Spleen (tissue), 13 donors: ENCODE data around the gene DPP3. TPM values are rescaled to one million over a fixed set of nuclear protein-coding genes. Genes with fewer than 3 reads are reported as not detected.
A peak's percentile ranks its signal among the peaks of the same experiment; 100 is the strongest.
"Not testable (repeated sequence)": the region's sequence is repeated elsewhere in the genome, so short reads cannot be mapped to it uniquely, and the experiment has no call there.

Experiments
- DNase-seq: peaks from one replicate; pipeline ENCODE4 v3.0.0-alpha.2; 2020
- H3K27ac ChIP-seq, 8 donors: fragments of 200-600 bp; sonication (generic) in 7 of 8; 1 replicate in 4 of 8; 2 replicates in 4 of 8; pipeline versions ENCODE4 v1.5.0 to v1.8.0; 2016 to 2021; ENCODE audit warnings: inconsistent platforms in 4 of 8, mild to moderate bottlenecking in 4 of 8, moderate library complexity in 1 of 8
- H3K27me3 ChIP-seq, 7 donors: fragments of 200-600 bp; sonication (generic) in 6 of 7; replicated peaks in 1 of 7; 1 replicate in 4 of 7; 2 replicates in 3 of 7; pipeline versions ENCODE4 v1.5.0 to v1.8.0; 2016 to 2021; ENCODE audit warnings: inconsistent platforms in 3 of 7, mild to moderate bottlenecking in 1 of 7
- H3K36me3 ChIP-seq, 6 donors: fragments of 200-600 bp; sonication (generic) in 5 of 6; 1 replicate in 4 of 6; 2 replicates in 2 of 6; pipeline versions ENCODE4 v1.5.0 to v1.8.0; 2016 to 2021; ENCODE audit warnings: inconsistent platforms in 2 of 6
- H3K4me1 ChIP-seq, 6 donors: fragments of 200-600 bp; sonication (generic) in 5 of 6; 1 replicate in 3 of 6; 2 replicates in 3 of 6; pipeline versions ENCODE4 v1.5.0 to v1.8.0; 2016 to 2021; ENCODE audit warnings: inconsistent platforms in 3 of 6
- H3K4me3 ChIP-seq, 8 donors: fragments of 200-600 bp; sonication (generic) in 7 of 8; 1 replicate in 4 of 8; 2 replicates in 4 of 8; pipeline versions ENCODE4 v1.5.0 to v1.8.0; 2016 to 2021; ENCODE audit warnings: inconsistent platforms in 4 of 8, mild to moderate bottlenecking in 4 of 8, moderate library complexity in 2 of 8
- H3K9me3 ChIP-seq, 8 donors: fragments of 200-600 bp; sonication (generic) in 7 of 8; 1 replicate in 4 of 8; 2 replicates in 4 of 8; pipeline versions ENCODE4 v1.5.0 to v1.8.0; 2016 to 2021; ENCODE audit warnings: inconsistent platforms in 4 of 8
- CTCF ChIP-seq, 11 experiments: fragments of 200-600 bp in 7 of 11; fragments of 450-650 bp in 4 of 11; sonication (generic) in 4 of 11; IDR thresholded peaks in 8 of 11; conservative IDR thresholded peaks in 3 of 11; 1 replicate in 7 of 11; 2 replicates in 4 of 11; pipeline versions ENCODE4 v1.4.0 to v1.8.0; 2016 to 2021; ENCODE audit warnings: antibody characterized with exemption in 11 of 11, inconsistent platforms in 4 of 11, mild to moderate bottlenecking in 1 of 11
- POLR2A ChIP-seq, 3 donors: fragments of 450-650 bp; IDR thresholded peaks; one replicate each; pipeline ENCODE4 v1.5.1; 2017; ENCODE audit warnings: antibody characterized with exemption in 3 of 3, mild to moderate bottlenecking in 1 of 3
- POLR2AphosphoS5 ChIP-seq, 3 donors: sonication (generic); formaldehyde crosslinking; IDR thresholded peaks; one replicate each; pipeline ENCODE4 v1.5.1; 2017; ENCODE audit warnings: antibody characterized with exemption in 3 of 3
- WGBS, 5 donors: extraction: QIAGEN DNeasy Blood & Tissue Kit in 3 of 5; methylation state at CpG; one replicate each; pipeline versions ENCODE4 v1.1.5 to v1.1.7; 2013 to 2018; 5-methylcytosine and 5-hydroxymethylcytosine counted together
- intact Hi-C: fragments of 100-400 bp; cut with DNase I; formaldehyde crosslinking; loops from one replicate; pipeline ENCODE4 v1.15.0; 2023; ENCODE audit warnings: low total_unique reads
- long read RNA-seq, 2 donors: transcript quantifications; one replicate each; lab custom pipeline, GENCODE V29; 2026
- polyA plus RNA-seq, 3 donors: library from polyadenylated mRNA; stranded (reverse); fragments of 200-250 nt; gene quantifications; one replicate each; pipeline ENCODE4 v1.2.1, GENCODE V29; 2013
- total RNA-seq, 7 donors: library from RNA; depleted of rRNA in 3 of 7; stranded (reverse); fragments of >200 nt in 3 of 7; fragmentation: NEBNext Ultra II Directional in 4 of 7; extraction: Animal tissue kit (Norgen Biotek cat#: 25700) in 4 of 7; gene quantifications; one replicate each; pipeline versions ENCODE4 v1.1.0 to v1.2.1, GENCODE V29; 2016 to 2021
- donor health status: healthy with polysubstance abuse.
- donor health status: DM: no; HTN: no; CAD: no; lungs with moderate emphysema.
- donor health status: DM: no; HTN: no; CAD: no.
- donor health status: Bipolar disorder and iron deficiency.
- donor health status: healthy.
- donor health status: DM: no; HTN: no; CAD: no.
- donor health status: DM: yes; HTN: yes; CAD: no.

DPP3 gene, protein sequence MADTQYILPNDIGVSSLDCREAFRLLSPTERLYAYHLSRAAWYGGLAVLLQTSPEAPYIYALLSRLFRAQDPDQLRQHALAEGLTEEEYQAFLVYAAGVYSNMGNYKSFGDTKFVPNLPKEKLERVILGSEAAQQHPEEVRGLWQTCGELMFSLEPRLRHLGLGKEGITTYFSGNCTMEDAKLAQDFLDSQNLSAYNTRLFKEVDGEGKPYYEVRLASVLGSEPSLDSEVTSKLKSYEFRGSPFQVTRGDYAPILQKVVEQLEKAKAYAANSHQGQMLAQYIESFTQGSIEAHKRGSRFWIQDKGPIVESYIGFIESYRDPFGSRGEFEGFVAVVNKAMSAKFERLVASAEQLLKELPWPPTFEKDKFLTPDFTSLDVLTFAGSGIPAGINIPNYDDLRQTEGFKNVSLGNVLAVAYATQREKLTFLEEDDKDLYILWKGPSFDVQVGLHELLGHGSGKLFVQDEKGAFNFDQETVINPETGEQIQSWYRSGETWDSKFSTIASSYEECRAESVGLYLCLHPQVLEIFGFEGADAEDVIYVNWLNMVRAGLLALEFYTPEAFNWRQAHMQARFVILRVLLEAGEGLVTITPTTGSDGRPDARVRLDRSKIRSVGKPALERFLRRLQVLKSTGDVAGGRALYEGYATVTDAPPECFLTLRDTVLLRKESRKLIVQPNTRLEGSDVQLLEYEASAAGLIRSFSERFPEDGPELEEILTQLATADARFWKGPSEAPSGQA
- 10 to 100 TPM; 17.9 to 35.5 (median 23.9) TPM for total RNA-seq
- 10 to 100 TPM; 20.0 to 25.9 (median 20.6) TPM for polyA plus RNA-seq
- long read RNA-seq, donor 1 = 0 reads
- long read RNA-seq, donor 2, partial matches to known transcripts = 0 of 2 reads
- long read RNA-seq, donor 2, other reads (novel, unspliced or antisense) = 0 of 2 reads

- Histone ChIP-seq H3K4me3 (peak within 1 kb of the TSS; percentile 67 to 87 (median 80)), H3K9me3 (no peaks in the 10 kb centered on the region), H3K27me3 (no peaks in the 10 kb centered on the region), H3K36me3 (peaks cover 0 to 40% (median 6%) of the 10 kb centered on the region in 6 donors), H3K27ac (peak within 1 kb of the TSS; percentile 73 to 92 (median 86)), H3K4me1 (peaks cover 14 to 45% (median 27%) of the 10 kb centered on the region in 6 donors)
- peak in 2 of 11 experiments; percentile 14 to 34 for TF ChIP-seq CTCF (IDR thresholded peaks at IDR 0.05 in 8 of 11, conservative IDR thresholded peaks at IDR 0.05 in 3 of 11)
- peak; percentile 88 to 96 (median 94) for TF ChIP-seq POLR2AphosphoS5 (IDR thresholded peaks at IDR 0.05)
- TF ChIP-seq POLR2A (IDR thresholded peaks at IDR 0.05) = peak; percentile 17 to 87 (median 65)
- 1 to 3% (median 1%) methylated on average over 11 to 62 of the region's 62 CpGs for WGBS, 5 donors
- intact Hi-C loops = no loop called here
- DNase-seq = peak; percentile 99
Measured at GRCh38 chr11:66480117-66480938, at the start of gene DPP3. DPP3 (plus strand) TSS chr11:66480434; CDS start chr11:66482201, 1,767 bp downstream.

GRCh38 chr11:66431287-66431686 is 48.9 kb upstream of the DPP3 start:
- H3K27me3 ChIP-seq, intact Hi-C loops, H3K9me3 ChIP-seq, H3K4me3 ChIP-seq, H3K27ac ChIP-seq, DNase-seq: not testable (repeated sequence)
- Histone ChIP-seq H3K36me3 (peaks cover 0 to 49% (median 28%) of the 10 kb centered on the region in 6 donors), H3K4me1 (peaks cover 0 to 11% (median 0%) of the 10 kb centered on the region in 6 donors)

DNA sequence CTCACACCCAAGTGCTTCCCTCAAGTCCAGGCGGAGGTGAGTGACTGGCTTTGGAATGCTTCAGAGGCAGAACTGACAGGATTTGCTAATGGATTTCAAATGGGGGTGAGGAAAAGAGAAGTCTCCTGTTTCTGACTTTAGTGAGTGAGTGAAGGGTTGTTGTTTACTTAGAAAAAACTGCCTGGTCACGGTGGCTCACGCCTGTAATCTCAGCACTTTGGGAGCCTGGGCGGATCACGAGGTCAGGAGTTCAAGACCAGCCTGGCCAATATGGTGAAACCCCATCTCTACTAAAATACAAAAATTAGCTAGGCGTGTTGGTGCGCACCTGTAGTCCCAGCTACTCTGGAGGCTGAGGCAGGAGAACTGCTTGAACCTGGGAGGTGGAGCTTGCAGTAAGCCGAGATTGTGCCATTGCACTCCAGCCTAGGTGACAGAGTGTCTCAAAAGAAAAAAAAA is 48.3 kb upstream of the DPP3 start:
- H3K9me3 ChIP-seq, H3K27me3 ChIP-seq, intact Hi-C loops, H3K4me3 ChIP-seq, DNase-seq: not testable (repeated sequence)
- Histone ChIP-seq H3K4me1 (peaks cover 0 to 11% (median 0%) of the 10 kb centered on the region in 6 donors), H3K36me3 (peaks cover 0 to 55% (median 33%) of the 10 kb centered on the region in 6 donors), H3K27ac (peak overlapping the region in 1 of 8 donors; percentile 46)
- WGBS, 5 donors = 87 to 95% (median 88%) methylated on average over 8 of the region's 8 CpGs

DNA sequence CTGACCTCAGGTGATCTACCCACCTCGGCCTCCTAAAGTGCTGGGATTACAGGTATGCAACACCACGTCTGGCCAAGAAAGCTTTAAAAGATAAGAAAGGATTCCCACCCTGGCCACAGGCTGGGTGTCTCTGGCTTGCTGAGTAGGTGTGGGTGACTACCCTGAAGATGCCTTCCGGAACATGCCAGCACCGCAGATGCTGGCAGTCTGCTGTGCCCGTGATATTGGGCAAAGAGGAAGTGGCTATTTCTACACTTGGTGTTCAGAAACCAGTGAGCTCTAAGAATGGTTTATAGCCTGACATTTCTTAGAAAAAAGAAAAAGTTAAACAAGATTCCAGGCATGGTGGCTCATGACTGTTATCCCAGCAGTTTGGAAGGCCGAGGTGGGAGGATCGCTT is 47.6 kb upstream of the DPP3 start:
- Histone ChIP-seq H3K27ac (peak overlapping the region in 3 of 8 donors; percentile 21 to 47 (median 46)), H3K9me3 (no peaks in the 10 kb centered on the region), H3K4me3 (no peak overlapping the region), H3K4me1 (peaks cover 0 to 17% (median 2%) of the 10 kb centered on the region in 6 donors), H3K36me3 (peaks cover 0 to 58% (median 33%) of the 10 kb centered on the region in 6 donors), H3K27me3 (no peaks in the 10 kb centered on the region)
- no peak for DNase-seq
- 58 to 89% (median 71%) methylated on average over 7 of the region's 7 CpGs for WGBS, 5 donors
- intact Hi-C loops = no loop called here
- TF ChIP-seq POLR2A (IDR thresholded peaks at IDR 0.05) (no peak), CTCF (IDR thresholded peaks at IDR 0.05 in 8 of 11, conservative IDR thresholded peaks at IDR 0.05 in 3 of 11) (no peak), POLR2AphosphoS5 (IDR thresholded peaks at IDR 0.05) (no peak)
